H54 (cell line): ENCODE results near the gene ACBD6.
A peak's percentile ranks its signal among the peaks of the same experiment; 100 is the strongest.
"Not testable (repeated sequence)": the region's sequence is repeated elsewhere in the genome, so short reads cannot be mapped to it uniquely, and the experiment has no call there.

Experiments
- DNase-seq: peaks from one replicate; pipeline ENCODE4 v3.0.0; 2011; ENCODE audit warnings: low spot score, mixed read lengths; ENCODE audit not compliant: insufficient read length
- FAIRE-seq: peaks from 3 replicates; lab custom pipeline; 2011; peaks lifted over from hg19 to GRCh38; lab: Jason Lieb, UNC
- POLR2A ChIP-seq: IDR thresholded peaks from 2 replicates; pipeline ENCODE4 v1.6.1; 2011; ENCODE audit warnings: low read depth, mild to moderate bottlenecking, low read length

Gene ACBD6

DNA sequence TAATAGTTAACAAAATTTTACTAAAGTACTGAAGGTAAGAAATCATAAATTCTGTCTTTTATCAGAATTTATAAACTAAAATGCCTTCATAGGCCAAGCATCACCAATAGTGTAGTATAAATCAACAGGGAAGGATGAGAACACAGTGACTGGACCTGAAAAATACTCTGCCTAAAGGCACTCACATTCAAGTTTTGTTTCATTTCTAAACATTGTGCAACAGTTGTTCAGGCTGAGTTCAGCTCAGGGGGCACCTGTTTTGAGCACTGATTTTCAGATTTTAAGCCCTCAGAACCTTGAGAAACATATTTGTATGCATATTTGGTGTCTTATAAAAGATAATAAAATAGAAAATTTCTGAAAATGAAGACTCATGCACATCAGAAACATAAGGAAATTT, 12.4 kb downstream of the ACBD6 start:
- DNase-seq (no peak), FAIRE-seq (no peak)
- no peak for TF ChIP-seq POLR2A

DNA sequence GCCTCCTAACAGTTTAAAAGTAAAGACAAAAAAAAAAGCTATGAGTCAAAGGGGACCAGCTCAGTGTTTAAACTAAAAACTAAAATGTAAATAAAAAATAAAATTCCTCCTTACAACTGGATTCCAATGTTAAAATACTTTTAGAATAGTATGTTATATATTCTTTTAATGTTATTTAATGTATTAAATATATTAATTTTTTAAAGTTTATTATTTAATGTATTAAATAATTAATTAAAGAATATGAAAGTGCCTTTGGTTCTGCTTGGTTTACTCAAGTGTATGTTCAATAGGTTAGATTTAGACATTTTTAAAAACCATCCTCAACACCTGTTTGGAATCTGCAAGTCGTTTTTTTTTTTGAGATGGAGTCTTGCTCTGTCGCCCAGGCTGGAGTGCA, 13.1 kb downstream of the ACBD6 start:
- DNase-seq, result no peak
- no peak for FAIRE-seq
- TF ChIP-seq POLR2A, result no peak

DNA sequence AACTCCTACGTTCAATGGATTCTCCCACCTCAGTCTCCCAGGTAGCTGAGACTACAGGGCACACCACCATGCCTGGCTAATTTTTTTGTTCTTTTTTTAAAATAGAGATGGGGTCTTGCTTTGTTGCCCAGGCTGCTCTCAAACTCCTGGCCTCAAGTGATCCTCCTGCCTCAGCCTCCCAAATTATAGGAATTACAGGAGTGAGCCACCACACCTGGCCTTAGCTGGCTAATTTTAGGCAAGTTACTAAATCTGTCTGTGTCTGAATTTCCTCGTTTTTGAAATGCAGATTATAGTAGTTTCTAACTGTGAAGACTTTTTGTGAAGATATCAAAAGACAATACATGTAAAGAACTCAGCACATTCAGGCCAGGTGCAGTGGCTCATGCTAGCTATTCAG, 13.7 kb downstream of the ACBD6 start:
- no peak for TF ChIP-seq POLR2A
- FAIRE-seq, result no peak

DNA sequence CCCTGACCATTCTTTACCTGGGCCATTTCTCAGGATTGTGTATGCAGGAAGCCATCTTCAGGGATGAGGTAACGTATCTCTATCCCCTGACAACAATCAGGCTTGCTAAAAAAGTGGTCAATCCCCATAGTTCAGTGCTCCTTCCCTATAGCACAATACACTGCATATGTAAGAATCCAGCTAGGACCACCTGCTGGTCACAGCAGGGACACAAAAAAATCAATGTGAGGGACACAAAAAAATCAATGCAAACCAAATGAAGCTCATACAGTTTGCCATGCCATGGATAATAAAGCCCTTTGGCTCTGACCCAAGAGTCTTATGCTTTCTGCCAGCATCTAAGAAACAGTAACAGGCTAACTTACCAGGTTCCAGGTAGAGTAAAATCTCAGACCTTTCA, 16.3 kb downstream of the ACBD6 start:
- DNase-seq (no peak), FAIRE-seq (no peak)
- TF ChIP-seq POLR2A, result no peak

More for the DNA sequence above, 13.7 kb downstream of the ACBD6 start:
- DNase-seq, result no peak

DNA sequence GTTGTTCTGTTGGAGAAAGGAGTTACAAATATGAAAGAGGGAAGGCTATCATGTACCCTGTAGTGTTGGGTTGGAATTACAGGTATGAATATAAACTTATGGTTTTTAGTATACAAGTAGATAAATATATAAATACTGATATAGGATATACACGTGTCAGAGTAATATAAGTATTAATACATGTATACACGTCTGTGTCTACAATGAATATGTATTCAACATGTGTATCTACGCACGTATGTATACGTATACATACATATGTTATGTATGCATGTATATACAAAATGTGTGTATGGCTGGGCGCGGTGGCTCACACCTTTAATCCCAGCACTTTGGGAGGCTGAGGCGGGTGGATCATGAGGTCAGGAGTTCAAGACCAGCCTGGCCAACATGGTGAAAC, 17.9 kb downstream of the ACBD6 start:
- no peak for TF ChIP-seq POLR2A
- DNase-seq, result no peak
- FAIRE-seq, result no peak

DNA sequence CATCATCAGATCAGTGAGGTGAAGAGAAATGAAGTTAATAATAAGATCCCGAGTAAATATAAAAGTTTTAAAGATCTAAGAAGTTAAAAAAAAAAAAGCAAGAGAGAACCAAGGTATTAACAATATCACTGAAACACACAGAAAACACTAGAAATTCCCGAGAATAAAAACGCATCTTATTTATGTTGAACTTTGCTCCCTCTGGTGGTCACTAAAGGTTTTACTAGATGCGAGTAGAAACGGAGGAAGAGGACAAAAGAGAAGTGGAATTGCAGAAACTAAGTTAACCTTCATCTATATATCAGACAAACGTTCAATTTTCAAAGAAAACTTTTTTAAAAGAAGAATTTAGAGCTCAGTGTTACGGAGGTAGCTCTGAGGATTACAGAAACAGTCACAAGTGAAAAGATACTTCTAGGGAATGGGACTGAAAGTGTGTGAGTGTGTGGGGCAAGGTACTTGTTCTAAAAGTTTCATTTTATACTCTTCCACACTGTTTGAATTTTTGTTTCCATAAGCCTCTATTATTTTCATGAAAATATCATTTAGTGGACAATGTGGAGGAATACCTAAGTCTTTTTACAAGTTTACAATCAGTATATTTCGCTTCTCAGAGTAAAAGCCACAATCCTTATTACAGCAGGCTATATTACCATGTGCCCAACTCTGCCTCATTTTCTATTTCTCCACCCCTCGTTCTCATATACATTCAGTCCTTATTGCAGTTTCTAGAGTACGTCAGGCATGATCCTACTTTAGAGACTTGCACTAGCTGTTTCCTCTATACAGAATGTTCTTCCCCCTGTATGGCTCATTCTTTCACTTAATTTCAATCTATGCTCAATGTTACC, 19.7 kb downstream of the ACBD6 start:
- FAIRE-seq (peak; percentile 89), DNase-seq (no peak)
- no peak for TF ChIP-seq POLR2A

DNA sequence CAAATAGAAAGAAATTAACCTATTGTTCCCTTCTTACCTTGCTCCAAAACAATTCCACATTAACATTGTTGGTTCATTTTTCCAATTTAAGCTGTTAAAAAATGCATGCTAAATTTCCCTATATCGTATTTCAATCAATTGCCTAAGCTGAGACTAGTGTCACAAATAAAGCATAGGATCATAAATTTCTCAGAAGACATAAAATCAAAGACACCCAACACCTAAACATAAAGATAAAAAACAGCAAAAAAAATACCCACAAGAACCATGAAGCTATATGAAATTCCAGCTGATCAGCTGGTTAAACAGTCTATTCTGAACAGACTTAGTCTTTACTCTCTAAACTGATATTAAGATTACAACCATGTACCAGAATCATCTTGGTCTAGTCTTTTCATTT, 32.3 kb downstream of the ACBD6 start:
- TF ChIP-seq POLR2A, result no peak
- no peak for DNase-seq
- FAIRE-seq, result no peak

DNA sequence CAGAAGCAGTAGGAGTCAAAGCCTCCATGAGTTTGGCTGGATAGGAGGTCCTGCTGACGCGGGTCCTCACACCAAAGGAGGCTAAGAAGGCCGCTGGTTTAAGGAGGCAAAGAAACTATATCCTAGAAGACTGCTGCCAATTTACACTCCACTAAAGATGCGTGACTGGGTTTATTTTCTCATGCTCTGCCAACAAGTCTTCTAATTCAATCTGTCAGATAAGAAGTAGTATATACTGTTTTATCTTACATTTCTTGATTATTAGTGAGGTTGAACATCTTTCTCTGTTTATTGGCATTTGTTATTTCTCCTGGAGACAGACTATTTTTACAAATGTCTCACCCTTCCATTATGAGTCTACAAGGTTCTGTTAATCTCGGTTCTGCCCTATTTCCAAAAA, 34.1 kb downstream of the ACBD6 start:
- no peak for TF ChIP-seq POLR2A
- no peak for DNase-seq
- FAIRE-seq, result no peak

DNA sequence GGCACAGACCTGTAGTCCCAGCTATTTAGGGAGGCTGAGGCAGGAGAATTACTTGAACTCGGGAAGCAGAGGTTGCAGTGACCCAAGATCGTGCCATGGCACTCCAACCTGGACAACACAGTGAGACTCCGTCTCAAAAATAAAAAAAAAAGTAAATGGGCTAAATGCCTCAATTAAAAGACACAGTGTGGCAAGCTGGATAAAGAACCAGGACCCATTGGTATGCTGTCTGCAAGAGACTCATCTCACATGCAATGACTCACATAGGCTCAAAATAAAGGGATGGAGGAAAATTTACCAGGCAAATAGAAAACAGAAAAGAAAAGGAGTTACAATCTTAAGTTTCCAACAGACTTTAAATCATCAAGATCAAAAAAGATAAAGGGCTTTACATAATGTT, 40.3 kb downstream of the ACBD6 start:
- no peak for TF ChIP-seq POLR2A
- DNase-seq (no peak), FAIRE-seq (no peak)

DNA sequence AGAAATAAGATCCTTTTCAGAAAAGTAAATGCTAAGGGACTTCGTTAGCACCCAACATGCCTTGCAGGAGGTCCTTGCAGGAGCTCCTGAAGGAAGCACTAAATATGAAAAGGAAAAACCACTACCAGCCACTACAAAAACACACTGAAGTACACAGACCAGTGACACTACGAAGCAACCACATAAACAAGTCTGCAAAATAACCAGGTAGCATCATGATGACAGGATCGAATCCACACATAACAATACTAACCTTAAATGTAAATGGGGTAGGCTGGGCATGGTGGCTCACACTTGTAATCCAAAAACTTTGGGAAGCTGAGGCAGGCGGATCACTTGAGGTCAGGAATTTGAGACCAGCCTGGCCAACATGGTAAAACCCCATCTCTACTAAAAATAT, 40.7 kb downstream of the ACBD6 start:
- not testable (repeated sequence) for FAIRE-seq, DNase-seq

DNA sequence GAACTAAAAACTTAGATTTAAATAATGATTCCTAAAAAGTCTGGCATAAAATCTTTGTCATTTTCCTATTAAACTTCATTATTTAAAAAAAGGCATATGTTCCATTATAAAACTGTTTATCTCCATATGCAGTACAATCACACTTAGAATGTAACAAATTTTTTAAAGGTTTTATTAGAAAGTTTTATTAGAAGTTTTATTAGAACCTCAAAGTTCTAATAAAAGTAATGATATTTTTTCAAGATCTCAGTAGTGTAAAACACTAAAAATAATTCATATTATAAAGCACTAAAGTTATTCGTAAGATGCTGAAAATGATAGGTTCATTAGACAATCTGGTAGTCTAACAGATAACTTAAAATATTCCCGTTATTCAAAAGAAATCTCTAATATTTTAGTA, 43.6 kb downstream of the ACBD6 start:
- no peak for DNase-seq
- TF ChIP-seq POLR2A, result no peak
- FAIRE-seq, result no peak

DNA sequence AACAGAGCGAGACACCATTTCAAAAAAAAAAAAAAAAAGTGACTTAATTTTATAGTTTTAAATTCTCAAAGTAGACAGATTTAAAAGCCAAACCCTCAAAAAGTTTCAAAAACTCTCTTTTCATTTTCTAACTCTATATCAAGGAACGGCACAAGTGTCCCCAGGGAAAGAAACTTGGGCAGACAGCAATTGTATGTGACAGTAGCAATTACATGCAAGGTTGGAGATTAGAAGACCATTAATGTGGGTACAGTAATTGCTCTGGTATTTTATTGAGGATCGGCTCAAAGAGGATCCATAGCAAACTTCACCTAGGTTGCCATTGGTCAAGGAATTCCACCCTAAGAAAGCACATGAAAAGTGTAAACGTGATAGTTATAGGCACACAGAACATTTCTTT, 46.2 kb downstream of the ACBD6 start:
- no peak for TF ChIP-seq POLR2A
- DNase-seq (no peak), FAIRE-seq (no peak)

DNA sequence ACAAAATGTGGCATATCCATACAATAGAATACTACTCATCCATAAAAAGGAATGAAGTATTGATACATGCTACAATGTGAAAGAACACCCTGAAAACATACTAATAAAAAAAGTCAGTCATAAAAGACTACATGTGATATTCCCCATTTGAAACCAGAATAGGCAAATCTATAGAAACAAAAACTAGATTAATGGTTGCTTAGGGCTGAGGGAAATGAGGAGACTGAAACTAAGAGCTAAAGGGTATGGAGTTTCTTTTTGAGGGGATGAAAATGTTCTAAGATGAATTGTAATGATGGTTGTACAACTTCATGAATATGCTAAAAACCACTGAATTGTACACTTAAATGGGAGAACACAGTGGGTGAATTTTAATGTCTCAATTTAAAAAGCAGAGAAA, 50.9 kb downstream of the ACBD6 start:
- FAIRE-seq, result no peak
- DNase-seq, result no peak
- no peak for TF ChIP-seq POLR2A

DNA sequence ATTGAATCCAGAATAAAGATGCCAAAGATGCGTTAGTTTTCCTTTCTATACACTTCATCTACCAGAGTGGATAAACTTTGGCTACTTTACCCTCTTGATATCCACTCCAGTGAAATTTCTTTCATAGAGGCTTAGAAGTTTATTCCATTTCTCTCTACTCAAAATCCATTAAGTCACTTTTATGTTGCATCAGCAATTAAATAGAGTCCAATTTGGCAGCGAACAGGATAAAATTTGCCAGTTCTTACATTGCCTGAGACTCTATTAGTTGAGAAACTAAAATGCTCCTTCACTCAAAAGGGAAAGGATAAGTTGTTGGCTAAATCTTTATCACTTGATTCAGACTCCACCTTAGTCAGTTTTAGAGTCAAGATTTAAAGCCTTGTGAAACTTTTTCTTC, 57.9 kb downstream of the ACBD6 start:
- FAIRE-seq (peak; percentile 43), DNase-seq (no peak)
- TF ChIP-seq POLR2A, result no peak

DNA sequence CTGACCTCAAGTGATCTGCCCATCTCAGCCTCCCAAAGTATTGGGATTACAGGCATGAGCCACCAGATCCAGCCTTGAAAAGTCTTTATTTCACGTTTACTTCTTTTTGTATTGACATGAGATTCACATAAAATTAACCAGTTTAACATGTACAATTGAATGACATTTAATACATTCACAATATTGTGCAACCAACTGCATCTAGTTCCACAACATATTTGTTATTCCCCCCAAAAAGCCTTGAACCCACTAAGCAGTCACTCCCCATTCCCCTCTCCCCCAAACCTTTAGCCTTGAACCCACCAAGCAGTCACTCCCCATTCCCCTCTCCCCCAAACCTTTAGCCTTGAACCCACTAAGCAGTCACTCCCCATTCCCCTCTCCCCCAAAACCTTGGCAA, 62.0 kb downstream of the ACBD6 start:
- no peak for TF ChIP-seq POLR2A
- DNase-seq (no peak), FAIRE-seq (no peak)
